Testis (tissue), 3 donors: ENCODE results near the gene PPARA. TPM values are rescaled to one million over a fixed set of nuclear protein-coding genes. Genes with fewer than 3 reads are reported as not detected.
"Not testable (repeated sequence)": the region's sequence is repeated elsewhere in the genome, so short reads cannot be mapped to it uniquely, and the experiment has no call there.

Source experiments
- DNase-seq: peaks from one replicate; pipeline ENCODE4 v3.0.0-alpha.2; 2019
- H3K27ac ChIP-seq, 2 donors: fragments of 200-600 bp; sonication (generic); one replicate each; pipeline ENCODE4 v1.5.1; 2019
- H3K27me3 ChIP-seq: fragments of 200-600 bp; sonication (generic); one replicate; pipeline ENCODE4 v1.5.1; 2019
- H3K36me3 ChIP-seq: fragments of 200-600 bp; sonication (generic); one replicate; pipeline ENCODE4 v1.5.1; 2017; ENCODE audit warnings: low read depth; ENCODE audit errors: missing control alignments
- H3K4me1 ChIP-seq: fragments of 200-600 bp; sonication (generic); one replicate; pipeline ENCODE4 v1.5.1; 2019
- H3K4me3 ChIP-seq, 2 donors: fragments of 200-600 bp; sonication (generic); one replicate each; pipeline ENCODE4 v1.5.1; 2017 to 2019
- H3K9me3 ChIP-seq: fragments of 200-600 bp; sonication (generic); one replicate; pipeline ENCODE4 v1.5.1; 2017
- CTCF ChIP-seq, 3 experiments: fragments of 450-650 bp in 2 of 3; fragments of 200-600 bp in 1 of 3; sonication (generic) in 1 of 3; IDR thresholded peaks; one replicate each; pipeline ENCODE4 v1.5.1; 2016 to 2019; ENCODE audit warnings: antibody characterized with exemption in 3 of 3, mild to moderate bottlenecking in 2 of 3, moderate library complexity in 1 of 3
- POLR2A ChIP-seq: fragments of 450-650 bp; IDR thresholded peaks from one replicate; pipeline ENCODE4 v1.6.1; 2017; ENCODE audit warnings: antibody characterized with exemption, mild to moderate bottlenecking, moderate library complexity
- WGBS, 2 donors: methylation state at CpG; one replicate each; pipeline ENCODE4 v1.1.5; 2018; 5-methylcytosine and 5-hydroxymethylcytosine counted together
- intact Hi-C: fragments of 100-400 bp; cut with DNase I; formaldehyde crosslinking; loops from one replicate; pipeline ENCODE4 v1.15.1; 2023; ENCODE audit warnings: low total_unique reads
- polyA plus RNA-seq: library from polyadenylated mRNA; stranded (reverse); fragments of 350-450 nt; fragmentation: Illumina TruSeq; extraction: RNeasy Lipid Tissue Mini Kit (QIAGEN cat#74804); gene quantifications from one replicate; pipeline ENCODE4 v1.2.3, GENCODE V29; 2014; ENCODE audit warnings: low read depth, low replicate concordance; ENCODE audit not compliant: insufficient read depth
- total RNA-seq, 2 donors: library from RNA; depleted of rRNA; stranded (reverse); fragments of >200 nt; gene quantifications; one replicate each; pipeline ENCODE4 v1.2.3, GENCODE V29; 2016

The PPARA gene
- total and polyA plus RNA-seq, 3 donors from 2014 or later: 4.8 to 19.9 (median 18.1) TPM

GRCh38 chr22:46263216-46263590, 112.9 kb downstream of the PPARA start, which contains the start of gene PKDREJ:
Gene PKDREJ, minus strand, starts transcription at chr22:46263343. Its CDS starts 21 bp downstream, at chr22:46263322.
- peak within 1 kb of the TSS in 1 of 2 donors; percentile 36 for H3K27ac ChIP-seq
- intact Hi-C loops: no loop called here
- H3K9me3 ChIP-seq: no peaks in the 10 kb centered on the region
- H3K36me3 ChIP-seq: no peaks in the 10 kb centered on the region
- H3K27me3 ChIP-seq: no peaks in the 10 kb centered on the region
- TF ChIP-seq CTCF (IDR thresholded peaks at IDR 0.05): no peak
- no peak for TF ChIP-seq POLR2A
- H3K4me3 ChIP-seq: peak within 1 kb of the TSS; percentile 26 to 34
- 18 to 29% methylated on average over 19 to 26 of the region's 30 CpGs for WGBS, 2 donors
- no peaks in the 10 kb centered on the region for H3K4me1 ChIP-seq
- DNase-seq: no peak

GRCh38 chr22:46264520-46264919, 114.2 kb downstream of the PPARA start:
- intact Hi-C loops, H3K4me3 ChIP-seq, DNase-seq, H3K27ac ChIP-seq, H3K27me3 ChIP-seq, H3K4me1 ChIP-seq, H3K36me3 ChIP-seq, H3K9me3 ChIP-seq: not testable (repeated sequence)
- WGBS, 2 donors: 74 to 98% methylated on average over 6 of the region's 6 CpGs

- H3K9me3 ChIP-seq, DNase-seq, H3K27me3 ChIP-seq, intact Hi-C loops, H3K4me3 ChIP-seq, H3K4me1 ChIP-seq, H3K27ac ChIP-seq, H3K36me3 ChIP-seq: not testable (repeated sequence)
- 88 to 92% methylated on average over 4 of the region's 4 CpGs for whole genome bisulfite sequencing, 2 donors
These were observed 115.3 kb downstream of the PPARA start for GRCh38 chr22:46265627-46266026.

GRCh38 chr22:46267431-46268279, 117.3 kb downstream of the PPARA start, which contains the start of gene TTC38:
Gene TTC38, plus strand, starts transcription at chr22:46268008. Its CDS starts 32 bp downstream, at chr22:46268040.
- TF ChIP-seq CTCF (IDR thresholded peaks at IDR 0.05) (no peak), POLR2A (no peak)
- DNase-seq: peak; percentile 93
- whole genome bisulfite sequencing, 2 donors: 1% methylated on average over 25 to 64 of the region's 74 CpGs
- Histone ChIP-seq H3K9me3 (no peaks in the 10 kb centered on the region), H3K36me3 (no peaks in the 10 kb centered on the region), H3K27me3 (no peaks in the 10 kb centered on the region), H3K27ac (peak within 1 kb of the TSS; percentile 47 to 74), H3K4me3 (peak within 1 kb of the TSS; percentile 66 to 80), H3K4me1 (no peaks in the 10 kb centered on the region)
- intact Hi-C loops: no loop called here

GRCh38 chr22:46269564-46269963, 119.2 kb downstream of the PPARA start:
- Histone ChIP-seq H3K27me3 (no peaks in the 10 kb centered on the region), H3K9me3 (no peaks in the 10 kb centered on the region), H3K36me3 (no peaks in the 10 kb centered on the region), H3K4me1 (no peaks in the 10 kb centered on the region), H3K27ac (no peak overlapping the region), H3K4me3 (no peak overlapping the region)
- no peak for DNase-seq
- TF ChIP-seq CTCF (IDR thresholded peaks at IDR 0.05) (no peak), POLR2A (no peak)
- WGBS, 2 donors: 88 to 92% methylated on average over 11 of the region's 11 CpGs
- intact Hi-C loops: no loop called here

GRCh38 chr22:46272196-46272595, 121.9 kb downstream of the PPARA start:
- no peaks in the 10 kb centered on the region for H3K4me1 ChIP-seq
- no peak for TF ChIP-seq POLR2A
- no peak for TF ChIP-seq CTCF (IDR thresholded peaks at IDR 0.05)
- DNase-seq: no peak
- intact Hi-C loops: no loop called here
- H3K9me3 ChIP-seq: no peaks in the 10 kb centered on the region
- WGBS, 2 donors: 93 to 94% methylated on average over 8 of the region's 8 CpGs
- H3K4me3 ChIP-seq: no peak overlapping the region
- H3K27ac ChIP-seq: no peak overlapping the region
- H3K27me3 ChIP-seq: no peaks in the 10 kb centered on the region
- H3K36me3 ChIP-seq: no peaks in the 10 kb centered on the region
